HepG2 (cell line): Measurements from ENCODE around the gene ABHD6. TPM values are rescaled to one million over a fixed set of nuclear protein-coding genes. Genes with fewer than 3 reads are reported as not detected.
"Not testable (repeated sequence)": the region's sequence is repeated elsewhere in the genome, so short reads cannot be mapped to it uniquely, and the experiment has no call there.

Experiments used
- ATAC-seq: fragments of 200-7000 bp; cut with Tn5 transposase; 3 replicates; pipeline ENCODE4 v1.9.1; 2020; ENCODE audit warnings: mild to moderate bottlenecking, moderate library complexity
- BruUV-seq: library from RNA; stranded (reverse); fragments of 400-500 nt; replicated peaks from 2 replicates; lab custom pipeline; 2021; lab: Mats Ljungman, UMichigan
- CTCF ChIA-PET: fragments of 300-600 bp; formaldehyde crosslinking; extraction: SDS; loops from one replicate; lab custom pipeline; 2021; ENCODE audit warnings: low total read pairs, inconsistent platforms, low intra/inter-chr PET ratio; lab: Yijun Ruan, JAX
- POLR2A ChIA-PET: fragments of 350-600 bp; sonication (Branson Sonifier 250); formaldehyde crosslinking; loops from one replicate; lab custom pipeline; 2020; ENCODE audit warnings: antibody characterized with exemption, inconsistent platforms; lab: Yijun Ruan, JAX
- DNase-seq: peaks from one replicate; pipeline ENCODE4 v3.0.0-alpha.2; 2015; ENCODE audit warnings: low spot score
- FAIRE-seq: peaks from 3 replicates; lab custom pipeline; 2011; peaks lifted over from hg19 to GRCh38; lab: Jason Lieb, UNC
- H2AFZ ChIP-seq: one replicate; pipeline ENCODE4 v1.6.1; 2011; ENCODE audit warnings: low read length, inconsistent platforms
- H3K27ac ChIP-seq: fragments of 300-600 bp; 3 replicates; pipeline ENCODE4 v1.8.0; 2011; ENCODE audit warnings: mixed run types, mild to moderate bottlenecking, mixed read lengths, low read length, inconsistent platforms; ENCODE audit not compliant: insufficient read depth; ENCODE audit errors: extremely low read length
- H3K27me3 ChIP-seq, 2 experiments: fragments of 200-600 bp in 1 of 2; 2 replicates in 1 of 2; 3 replicates in 1 of 2; pipeline versions ENCODE4 v1.6.0 to v1.8.0; 2011; ENCODE audit warnings: low read length in 2 of 2, mild to moderate bottlenecking in 2 of 2, moderate library complexity in 2 of 2, inconsistent platforms in 1 of 2; ENCODE audit not compliant: insufficient read depth in 2 of 2, control insufficient read depth in 1 of 2
- H3K36me3 ChIP-seq, 2 experiments: fragments of 200-600 bp in 1 of 2; replicated peaks in 1 of 2; 2 replicates in 1 of 2; 3 replicates in 1 of 2; pipeline versions ENCODE4 v1.5.1 to v1.8.0; 2011; ENCODE audit warnings: low read length in 2 of 2, inconsistent platforms in 1 of 2; ENCODE audit not compliant: insufficient read depth in 2 of 2, control insufficient read depth in 1 of 2
- H3K4me1 ChIP-seq: 2 replicates; pipeline ENCODE4 v1.5.1; 2012; ENCODE audit warnings: low read length, inconsistent platforms; ENCODE audit not compliant: insufficient read depth
- H3K4me2 ChIP-seq: 2 replicates; pipeline ENCODE4 v1.6.0; 2011; ENCODE audit warnings: low read depth, low read length, inconsistent platforms
- H3K4me3 ChIP-seq, 3 experiments: fragments of 200-600 bp in 1 of 3; sonication (generic), shearing (Covaris generic) in 1 of 3; replicated peaks in 1 of 3; 2 replicates each; pipeline ENCODE4 v1.5.1; 2011 to 2016; ENCODE audit warnings: low read length in 3 of 3, inconsistent platforms in 2 of 3, low read depth in 2 of 3, mild to moderate bottlenecking in 2 of 3, control low read depth in 1 of 3, mixed read lengths in 1 of 3; ENCODE audit not compliant: insufficient read depth in 1 of 3
- H3K79me2 ChIP-seq: one replicate; pipeline ENCODE4 v1.6.1; 2011; ENCODE audit warnings: low read length, inconsistent platforms; ENCODE audit not compliant: insufficient read depth
- H3K9ac ChIP-seq: 2 replicates; pipeline ENCODE4 v1.6.0; 2011; ENCODE audit warnings: mild to moderate bottlenecking, low read depth, low read length, inconsistent platforms; ENCODE audit not compliant: insufficient read depth
- H3K9me3 ChIP-seq: 2 replicates; pipeline ENCODE4 v1.5.1; 2012; ENCODE audit warnings: mild to moderate bottlenecking, low read length
- H4K20me1 ChIP-seq: 2 replicates; pipeline ENCODE4 v1.6.0; 2011; ENCODE audit warnings: inconsistent platforms, mild to moderate bottlenecking, low read length, moderate library complexity; ENCODE audit not compliant: insufficient read depth
- ZNF710 ChIP-seq: sonication (generic); formaldehyde crosslinking; IDR thresholded peaks from 2 replicates; pipeline ENCODE4 v1.5.0; 2020; ENCODE audit warnings: mild to moderate bottlenecking, missing genetic modification reagents, borderline replicate concordance
- WGBS: methylation state at CpG from one replicate; pipeline ENCODE4 v1.1.6; 2017; ENCODE audit warnings: low lambda C conversion rate; 5-methylcytosine and 5-hydroxymethylcytosine counted together
- in situ Hi-C: cut with HindIII; loops from 2 replicates; pipeline ENCODE4 v1.10.0; 2017; ENCODE audit warnings: low pct_unique_long_range_greater_than_20kb; ENCODE audit not compliant: extremely low pct_ligation_motif_present
- intact Hi-C: fragments of 100-400 bp; cut with micrococcal nuclease; formaldehyde crosslinking; loops from one replicate; pipeline ENCODE4 v1.10.0; 2022; ENCODE audit not compliant: unreplicated experiment
- polyA plus RNA-seq, 8 experiments: library from polyadenylated mRNA; depleted of rRNA in 3 of 8; stranded (reverse) in 7 of 8; unstranded in 1 of 8; fragments of >200 nt; fragmentation: Illumina TruSeq in 4 of 8; extraction: Trizol in 4 of 8; gene quantifications; 2 replicates each; pipeline versions ENCODE4 v1.2.1 to v1.2.3, GENCODE V29; 2011 to 2016; ENCODE audit warnings: low read depth in 4 of 8, missing spikeins in 1 of 8, mixed read lengths in 1 of 8; ENCODE audit not compliant: insufficient read depth in 1 of 8
- total RNA-seq, 5 experiments: library from RNA; depleted of rRNA; stranded (reverse); fragments of >200 nt; fragmentation: Illumina TruSeq; extraction: Trizol; gene quantifications; 2 replicates each; pipeline ENCODE4 v1.2.3, GENCODE V29; 2016; ENCODE audit warnings: low read depth in 1 of 5

Gene ABHD6
- total and polyA plus RNA-seq, 2 of the 13 experiments (the other 11 are each of a cell fraction or from before 2014, with no cell fraction given): 9.0 to 17.2 TPM

DNA sequence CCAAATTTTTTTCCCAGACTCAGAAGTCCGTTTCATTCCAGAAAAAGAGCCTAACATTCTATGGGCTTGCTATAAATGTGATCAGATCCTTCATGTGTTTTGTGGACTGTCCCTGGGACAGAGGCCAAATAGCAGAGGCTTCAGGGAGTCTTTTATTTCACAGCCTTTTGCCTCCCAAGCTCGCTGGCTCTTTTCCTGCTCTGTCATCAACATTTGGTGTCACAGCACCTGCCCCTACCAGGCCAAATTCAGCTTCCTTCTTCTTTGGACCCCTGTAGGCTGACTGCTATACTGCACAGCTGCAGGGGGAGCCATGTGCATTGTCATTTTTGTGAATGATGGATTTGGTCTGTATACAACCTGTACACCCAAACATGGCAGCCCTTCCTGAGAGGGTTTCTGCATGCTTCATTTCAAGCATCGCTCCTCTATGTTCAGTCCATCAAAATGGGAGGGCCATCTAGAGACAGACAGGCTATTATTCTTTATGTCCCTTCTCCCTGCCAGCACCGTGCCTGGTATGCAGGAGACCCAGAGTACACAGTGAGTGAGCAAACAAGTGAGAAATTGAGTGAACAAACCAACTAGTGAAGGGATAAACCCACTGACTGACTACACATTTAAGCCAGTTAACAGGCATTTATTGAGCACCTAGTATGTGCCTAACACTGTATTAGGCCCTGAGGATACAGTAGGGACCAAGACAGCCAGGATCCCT, 50.6 kb downstream of the ABHD6 start (continued):
- TF ChIP-seq ZNF710 (CRISPR knock-in tag): 0 out of 2 replicates have a peak, but pooled peaks have one; percentile 36

GRCh38 chr3:58288964-58289613, 51.5 kb downstream of the ABHD6 start:
- H3K27ac ChIP-seq, BruUV-seq, CTCF ChIA-PET, H2AFZ ChIP-seq, POLR2A ChIA-PET, H3K9ac ChIP-seq, H3K4me2 ChIP-seq, H3K36me3 ChIP-seq, H4K20me1 ChIP-seq, ATAC-seq, H3K79me2 ChIP-seq, H3K9me3 ChIP-seq, in situ Hi-C loops, FAIRE-seq, DNase-seq, H3K27me3 ChIP-seq, H3K4me3 ChIP-seq: not testable (repeated sequence)
- WGBS: 61% methylated on average over 2 of the region's 4 CpGs
- intact Hi-C loops: loop anchor here (5.0 kb wide), 1 partner anchor 52 kb away; the partner anchor contains the start of gene ABHD6
- H3K4me1 ChIP-seq: peaks cover 18% of the 10 kb centered on the region

GRCh38 chr3:58290446-58290845, 52.9 kb downstream of the ABHD6 start:
- H3K79me2 ChIP-seq, H3K9ac ChIP-seq, BruUV-seq, CTCF ChIA-PET, intact Hi-C loops, H3K27me3 ChIP-seq, H3K36me3 ChIP-seq, H3K27ac ChIP-seq, in situ Hi-C loops, FAIRE-seq, ATAC-seq, H4K20me1 ChIP-seq, H3K4me2 ChIP-seq, H3K9me3 ChIP-seq, POLR2A ChIA-PET, H3K4me3 ChIP-seq, DNase-seq, H2AFZ ChIP-seq: not testable (repeated sequence)
- H3K4me1 ChIP-seq: peaks cover 18% of the 10 kb centered on the region
- WGBS: no CpG with 5 or more reads among the region's 33 CpGs
